ENCODE results near the gene CHST13.
"Not testable (repeated sequence)": the region's sequence is repeated elsewhere in the genome, so short reads cannot be mapped to it uniquely, and the experiment has no call there.

Gene CHST13

DNA sequence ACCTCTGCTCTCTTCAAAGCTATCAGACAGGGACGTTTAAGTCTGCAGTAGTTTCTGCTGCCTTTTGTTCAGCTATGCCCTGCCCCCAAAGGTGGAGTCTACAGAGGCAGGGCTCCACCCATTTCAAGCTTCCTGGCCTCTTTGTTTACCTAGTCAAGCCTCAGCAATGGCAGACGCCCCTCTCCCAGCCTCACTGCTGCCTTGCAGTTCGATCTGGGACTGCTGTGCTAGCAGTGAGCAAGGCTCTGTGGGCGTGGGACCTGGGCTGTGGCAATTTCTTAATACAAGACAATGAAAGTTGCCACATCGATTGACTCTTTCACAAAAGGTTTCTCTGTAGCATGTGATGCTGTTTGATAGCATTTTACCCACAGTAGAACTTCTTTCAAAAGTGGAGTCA, 67.6 kb downstream of the CHST13 start:
- H3K27me3 ChIP-seq (ENCODE audit: control insufficient read depth, insufficient read depth, low read length, poor library complexity, severe bottlenecking); H3K4me1 ChIP-seq (ENCODE audit: control insufficient read depth, insufficient read depth, low read length); H3K4me3 ChIP-seq (ENCODE audit: insufficient read depth, low read depth, low read length); H3K36me3 ChIP-seq (ENCODE audit: control insufficient read depth, insufficient read depth, low read length); H3K9me3 ChIP-seq (ENCODE audit: control insufficient read depth, low read length); H3K27ac ChIP-seq (ENCODE audit: insufficient read depth, low read depth, low read length, poor library complexity, severe bottlenecking): not testable (repeated sequence)
- WGBS, 2 experiments = 65 to 73% methylated on average over 5 of the region's 5 CpGs

Data from ectodermal cell (in vitro differentiated cells).